ENCODE data around the gene MPHOSPH8. TPM values are rescaled to one million over a fixed set of nuclear protein-coding genes. Genes with fewer than 3 reads are reported as not detected.
A peak's percentile ranks its signal among the peaks of the same experiment; 100 is the strongest.
"Not testable (repeated sequence)": the region's sequence is repeated elsewhere in the genome, so short reads cannot be mapped to it uniquely, and the experiment has no call there.

Gene MPHOSPH8
- total RNA-seq, 1 experiment from 2014 or later, result 9.2 TPM

DNA sequence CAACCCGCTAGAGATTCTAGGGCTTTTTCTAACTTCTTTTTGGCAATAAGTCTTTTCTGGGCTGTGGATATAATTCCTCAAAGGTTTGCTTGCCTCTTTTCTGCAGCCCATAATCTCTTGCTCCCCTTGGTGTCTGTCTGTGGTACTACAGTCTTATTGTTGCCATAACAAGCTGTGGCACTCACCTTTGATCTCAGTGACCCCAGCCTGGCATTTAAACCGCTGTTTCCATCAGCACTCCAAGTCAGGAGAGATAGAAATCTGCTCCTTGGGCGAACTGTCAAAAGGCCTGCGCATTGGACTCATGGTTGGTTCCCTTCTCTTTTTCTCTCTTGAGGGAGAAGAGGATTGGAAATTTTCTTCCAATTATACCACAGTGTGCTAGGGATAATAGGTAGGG is 14.5 kb upstream of the MPHOSPH8 start:
- DNase-seq (ENCODE audit: low spot score), result no peak
- in situ Hi-C loops (cut with HindIII; ENCODE audit: low sequenced_read_pairs), result no loop called here

DNA sequence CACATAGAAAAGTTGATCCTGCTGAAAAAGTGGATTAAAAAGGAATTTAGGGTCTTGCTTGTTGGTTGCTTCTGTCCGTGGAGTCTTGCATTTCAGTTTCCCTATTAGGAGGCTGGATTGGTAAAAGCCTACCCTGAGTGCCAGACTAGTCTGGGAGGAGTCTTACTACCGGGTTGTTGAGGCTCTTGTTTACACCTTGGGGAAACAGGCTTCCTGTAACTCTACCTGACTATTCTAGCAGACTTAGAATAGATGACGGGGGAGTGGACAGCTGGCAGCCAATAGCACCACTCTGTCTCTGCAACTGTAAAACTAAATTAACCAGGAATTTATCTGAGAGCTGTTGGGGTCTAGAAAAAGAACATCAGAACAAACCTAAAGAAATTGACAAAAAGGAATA is 11.3 kb upstream of the MPHOSPH8 start:
- in situ Hi-C loops (cut with HindIII; ENCODE audit: low sequenced_read_pairs), result no loop called here
- no peak for DNase-seq (ENCODE audit: low spot score)

- DNase-seq (ENCODE audit: low spot score), result no peak
- in situ Hi-C loops (cut with HindIII; ENCODE audit: low sequenced_read_pairs), result no loop called here
Observed at GRCh38 chr13:19624265-19624664, 9.2 kb upstream of the MPHOSPH8 start.

DNA sequence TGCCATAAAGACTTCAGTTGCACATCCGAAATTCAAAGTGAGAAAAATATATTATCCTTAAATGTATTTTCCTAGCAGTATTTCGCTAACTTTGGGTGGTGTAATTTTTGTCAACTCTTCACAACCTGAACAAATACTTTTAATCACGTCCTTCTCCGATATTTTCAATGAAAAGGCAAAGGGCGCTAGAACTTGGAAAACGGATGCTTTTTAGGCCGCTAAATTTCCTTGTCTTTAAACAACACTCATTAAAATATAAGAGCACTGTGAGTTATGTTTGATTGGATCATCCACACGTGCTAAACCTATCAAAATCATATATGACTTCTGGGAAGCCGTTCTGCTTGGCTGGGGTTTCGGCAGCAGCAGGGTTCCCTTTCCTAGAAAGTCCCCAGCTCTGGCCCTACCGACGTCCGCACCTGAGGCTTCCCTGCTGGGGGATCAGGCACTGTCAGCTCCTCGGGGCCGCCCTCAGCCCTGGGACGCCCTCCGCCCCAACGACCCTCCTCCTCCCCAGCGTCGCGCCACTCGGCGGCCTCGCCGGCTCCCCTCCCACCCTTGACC is 462 bp upstream of the MPHOSPH8 start:
- in situ Hi-C loops (cut with HindIII; ENCODE audit: low sequenced_read_pairs), result no loop called here
- no peak for DNase-seq (ENCODE audit: low spot score)

DNA sequence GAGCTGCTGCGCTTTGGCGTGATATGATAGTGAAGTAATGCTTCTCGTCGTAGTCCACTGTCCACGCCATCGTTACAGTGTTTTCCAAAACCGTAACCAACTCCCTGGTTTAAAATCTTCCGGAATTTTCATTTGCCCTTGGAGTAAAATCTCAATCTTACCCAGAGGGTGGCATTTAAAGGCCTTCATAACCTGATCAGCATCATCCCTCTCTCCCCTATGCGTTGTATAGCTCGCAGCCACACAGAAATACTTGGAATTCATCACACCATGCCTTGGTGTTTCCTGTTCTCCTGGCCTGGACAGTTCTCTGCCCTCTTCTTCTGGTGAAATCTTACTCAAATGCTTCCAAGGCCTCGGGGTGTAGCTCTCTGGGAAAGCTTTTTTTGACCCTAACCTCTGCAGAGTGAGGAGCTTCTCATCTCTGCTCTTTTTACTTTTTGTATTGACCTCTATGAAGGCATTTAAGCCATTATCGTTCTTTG is 839 bp downstream of the MPHOSPH8 start:
- in situ Hi-C loops (cut with HindIII; ENCODE audit: low sequenced_read_pairs), result no loop called here
- DNase-seq (ENCODE audit: low spot score), result peak; percentile 61

- DNase-seq (ENCODE audit: low spot score); in situ Hi-C loops (cut with HindIII; ENCODE audit: low sequenced_read_pairs): not testable (repeated sequence)
Observed at GRCh38 chr13:19635926-19636325, 2.5 kb downstream of the MPHOSPH8 start.

DNA sequence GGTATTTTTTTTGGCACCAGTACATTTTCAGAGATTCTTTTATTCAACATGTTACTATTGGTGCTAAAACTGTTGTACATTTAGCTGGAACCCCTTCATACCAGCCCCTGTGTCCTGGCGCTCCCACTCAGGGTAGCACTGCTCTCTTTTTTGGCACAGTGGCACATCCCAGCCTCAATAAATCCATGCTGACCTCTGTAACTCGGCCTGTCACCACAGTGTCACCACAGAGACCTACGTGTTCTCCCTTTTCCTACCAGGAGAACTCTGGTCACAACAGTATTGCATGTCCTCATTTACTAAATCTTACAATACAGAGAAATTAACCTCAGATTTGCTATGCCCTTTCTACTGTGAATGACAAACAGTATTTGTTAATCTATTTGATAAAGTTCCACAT is 10.2 kb downstream of the MPHOSPH8 start:
- in situ Hi-C loops (cut with HindIII; ENCODE audit: low sequenced_read_pairs), result no loop called here
- DNase-seq (ENCODE audit: low spot score), result no peak

GRCh38 chr13:19645000-19645399 is 11.5 kb downstream of the MPHOSPH8 start:
- in situ Hi-C loops (cut with HindIII; ENCODE audit: low sequenced_read_pairs), result no loop called here
- DNase-seq (ENCODE audit: low spot score), result no peak

GRCh38 chr13:19646063-19646462 is 12.6 kb downstream of the MPHOSPH8 start:
- no peak for DNase-seq (ENCODE audit: low spot score)
- in situ Hi-C loops (cut with HindIII; ENCODE audit: low sequenced_read_pairs), result no loop called here

- DNase-seq (ENCODE audit: low spot score), result no peak
- in situ Hi-C loops (cut with HindIII; ENCODE audit: low sequenced_read_pairs), result no loop called here
Observed at GRCh38 chr13:19650742-19651141, 17.3 kb downstream of the MPHOSPH8 start.

DNA sequence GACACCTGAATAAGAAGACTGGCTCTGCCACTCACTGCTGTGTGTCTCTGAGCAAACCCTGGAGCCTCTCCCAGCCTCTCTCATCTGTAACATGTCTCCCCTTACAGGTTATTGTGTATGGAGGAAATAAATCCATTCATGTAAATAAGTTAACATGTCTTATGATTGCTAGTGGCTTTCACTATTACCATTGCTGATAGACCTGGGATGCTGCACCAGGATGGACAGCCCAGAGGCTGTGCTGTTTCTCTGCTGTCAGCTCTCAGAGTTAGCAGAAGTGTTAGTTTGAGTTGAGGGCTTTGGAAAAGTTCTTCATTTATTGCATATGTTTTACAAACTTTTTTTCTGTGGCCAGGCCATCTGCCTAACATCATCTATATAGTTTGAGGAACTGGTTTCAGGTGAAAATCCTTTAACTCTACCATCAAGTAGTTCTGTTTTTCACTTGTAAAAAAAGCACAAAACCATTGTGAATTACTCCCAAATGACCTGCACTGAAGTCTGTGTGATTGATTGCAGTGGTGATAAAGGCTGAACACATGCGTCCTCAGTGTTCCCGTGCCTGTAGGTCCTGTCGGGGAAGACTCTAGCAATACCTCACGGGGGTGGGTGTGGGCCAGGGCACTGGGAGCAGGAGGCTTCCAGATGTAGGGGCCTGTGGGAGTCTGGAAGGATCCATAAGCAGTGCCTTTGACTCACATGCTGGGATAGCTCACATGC is 24.6 kb downstream of the MPHOSPH8 start:
- in situ Hi-C loops (cut with HindIII; ENCODE audit: low sequenced_read_pairs), result no loop called here
- DNase-seq (ENCODE audit: low spot score), result no peak

DNA sequence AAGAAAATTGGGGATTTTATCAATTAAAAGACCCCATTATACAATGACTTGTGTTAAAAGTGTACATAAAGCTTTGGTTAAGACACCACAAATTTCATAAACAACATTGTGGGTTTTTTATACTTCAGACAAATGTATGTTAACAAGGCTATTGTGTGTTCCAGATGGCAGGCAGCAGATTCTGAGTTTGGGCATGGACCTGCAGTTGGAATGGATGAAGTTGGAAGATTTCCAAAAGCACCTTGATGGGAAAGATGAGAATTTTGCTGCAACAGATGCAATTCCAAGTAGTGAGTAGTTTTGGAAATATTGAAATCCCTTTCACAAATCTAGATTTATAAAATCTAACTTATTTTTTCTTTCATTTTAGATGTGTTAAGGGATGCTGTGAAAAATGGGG is 25.4 kb downstream of the MPHOSPH8 start:
- in situ Hi-C loops (cut with HindIII; ENCODE audit: low sequenced_read_pairs), result no loop called here
- DNase-seq (ENCODE audit: low spot score), result peak; percentile 73

GRCh38 chr13:19661126-19661525 is 27.7 kb downstream of the MPHOSPH8 start:
- DNase-seq (ENCODE audit: low spot score), result no peak
- in situ Hi-C loops (cut with HindIII; ENCODE audit: low sequenced_read_pairs), result no loop called here

GRCh38 chr13:19661561-19661960 is 28.1 kb downstream of the MPHOSPH8 start:
- in situ Hi-C loops (cut with HindIII; ENCODE audit: low sequenced_read_pairs), result no loop called here
- DNase-seq (ENCODE audit: low spot score), result no peak

DNA sequence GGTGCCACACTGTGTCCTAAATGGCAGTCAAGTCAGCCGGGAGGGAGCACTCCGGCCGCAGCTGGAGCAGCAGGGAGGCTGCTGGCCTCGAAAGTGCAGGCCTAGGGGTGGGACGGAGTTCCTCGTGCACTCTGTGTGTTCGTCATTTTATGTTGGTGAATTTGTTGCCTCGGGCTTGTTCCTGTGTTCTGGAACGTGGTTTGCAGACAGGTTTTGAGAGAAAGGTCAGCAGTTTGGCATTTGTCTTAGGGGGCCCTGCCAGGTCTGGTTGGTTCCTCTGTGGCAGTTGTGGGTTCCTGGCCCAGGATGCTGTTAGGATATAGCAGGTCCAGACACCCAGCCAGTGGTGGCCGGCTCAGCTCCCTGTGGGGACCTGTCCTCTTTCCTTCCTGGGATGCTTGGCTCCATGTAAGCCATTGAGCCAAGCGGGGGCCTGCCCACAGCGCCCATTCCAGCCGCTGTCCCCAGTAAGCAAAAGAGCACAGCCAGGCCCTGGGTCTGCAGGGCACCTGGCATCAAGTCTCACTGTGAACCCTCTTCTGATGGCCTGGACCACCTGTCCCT is 30.0 kb downstream of the MPHOSPH8 start:
- in situ Hi-C loops (cut with HindIII; ENCODE audit: low sequenced_read_pairs), result no loop called here

GRCh38 chr13:19664481-19665230 is 31.2 kb downstream of the MPHOSPH8 start:
- in situ Hi-C loops (cut with HindIII; ENCODE audit: low sequenced_read_pairs), result no loop called here
- no peak for DNase-seq (ENCODE audit: low spot score)

More for the DNA sequence above, 30.0 kb downstream of the MPHOSPH8 start:
- DNase-seq (ENCODE audit: low spot score), result no peak

DNA sequence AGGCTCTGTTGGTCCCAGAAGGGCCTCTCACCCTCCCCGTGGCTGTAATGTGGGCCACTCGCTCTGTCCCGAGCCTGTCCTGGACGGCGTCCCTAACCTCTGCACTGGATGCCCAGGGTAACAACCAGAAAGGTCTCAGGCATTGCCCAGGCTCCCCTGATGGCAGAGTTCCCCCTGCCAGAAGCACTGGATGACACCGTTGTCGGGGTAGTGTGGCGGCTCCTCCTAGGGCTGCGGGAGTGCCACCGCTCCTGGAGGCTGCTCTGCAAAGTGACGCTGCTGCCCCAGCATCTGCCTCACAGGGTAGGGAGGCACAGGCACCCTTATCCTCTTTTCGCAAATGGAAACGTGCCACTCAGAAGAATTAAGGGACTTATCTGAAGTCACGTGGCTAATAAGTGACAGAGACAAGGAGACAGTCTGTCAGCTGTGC is 32.0 kb downstream of the MPHOSPH8 start:
- DNase-seq (ENCODE audit: low spot score), result no peak
- in situ Hi-C loops (cut with HindIII; ENCODE audit: low sequenced_read_pairs), result no loop called here

- in situ Hi-C loops (cut with HindIII; ENCODE audit: low sequenced_read_pairs), result no loop called here
- DNase-seq (ENCODE audit: low spot score), result no peak
Observed at GRCh38 chr13:19668778-19669177, 35.3 kb downstream of the MPHOSPH8 start.

GRCh38 chr13:19670147-19670546 is 36.7 kb downstream of the MPHOSPH8 start:
- in situ Hi-C loops (cut with HindIII; ENCODE audit: low sequenced_read_pairs), result no loop called here
- DNase-seq (ENCODE audit: low spot score), result no peak

DNA sequence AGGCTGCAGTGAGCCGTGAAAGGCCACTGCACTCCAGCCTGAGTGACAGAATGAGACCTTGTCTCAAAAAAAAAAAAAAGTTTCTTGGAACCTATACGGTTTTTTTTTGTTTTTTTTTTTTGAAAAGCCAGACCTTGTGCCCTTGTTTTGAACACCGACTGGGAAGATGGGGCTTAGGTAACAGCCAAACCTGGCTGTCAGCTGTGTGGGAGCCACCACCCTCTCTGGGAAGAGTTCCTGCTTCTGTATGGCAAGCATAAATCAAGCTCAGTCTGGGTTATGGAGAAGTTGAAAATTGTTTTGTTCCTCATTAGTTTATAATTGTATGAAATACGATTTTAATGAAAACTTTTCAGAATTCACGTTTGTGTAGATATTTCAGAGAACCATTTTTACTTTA is 39.5 kb downstream of the MPHOSPH8 start:
- no peak for DNase-seq (ENCODE audit: low spot score)
- in situ Hi-C loops (cut with HindIII; ENCODE audit: low sequenced_read_pairs), result no loop called here
